Ramos (cell line): ENCODE results near the gene ENHO.
"Not testable (repeated sequence)": the region's sequence is repeated elsewhere in the genome, so short reads cannot be mapped to it uniquely, and the experiment has no call there.

ENCODE experiments used
- in situ Hi-C: fragments of 300-500 bp; cut with MboI; formaldehyde crosslinking; loops from one replicate; pipeline ENCODE4 v1.14.3; 2022; ENCODE audit warnings: low sequenced_read_pairs; ENCODE audit not compliant: unreplicated experiment

Gene ENHO

GRCh38 chr9:34485822-34486221 lies 37.0 kb downstream of the ENHO start:
- in situ Hi-C loops: no loop called here

GRCh38 chr9:34484678-34485077 lies 38.1 kb downstream of the ENHO start:
- in situ Hi-C loops: no loop called here

GRCh38 chr9:34482746-34483145 lies 40.0 kb downstream of the ENHO start:
- in situ Hi-C loops: not testable (repeated sequence)

GRCh38 chr9:34481620-34482019 lies 41.2 kb downstream of the ENHO start:
- in situ Hi-C loops: not testable (repeated sequence)

GRCh38 chr9:34479431-34479866 lies 43.3 kb downstream of the ENHO start:
- in situ Hi-C loops: no loop called here

- in situ Hi-C loops: no loop called here
These were observed 45.2 kb downstream of the ENHO start for GRCh38 chr9:34477541-34477940.

GRCh38 chr9:34475097-34475496 lies 47.7 kb downstream of the ENHO start:
- in situ Hi-C loops: no loop called here
